Fibroblast of peridontal ligament (primary cell): ENCODE measurements around the gene KATNBL1.

Experiments
- DNase-seq: peaks from one replicate; pipeline ENCODE4 v3.0.0-alpha.2; 2010; ENCODE audit errors: extremely low read depth

The KATNBL1 gene

DNA sequence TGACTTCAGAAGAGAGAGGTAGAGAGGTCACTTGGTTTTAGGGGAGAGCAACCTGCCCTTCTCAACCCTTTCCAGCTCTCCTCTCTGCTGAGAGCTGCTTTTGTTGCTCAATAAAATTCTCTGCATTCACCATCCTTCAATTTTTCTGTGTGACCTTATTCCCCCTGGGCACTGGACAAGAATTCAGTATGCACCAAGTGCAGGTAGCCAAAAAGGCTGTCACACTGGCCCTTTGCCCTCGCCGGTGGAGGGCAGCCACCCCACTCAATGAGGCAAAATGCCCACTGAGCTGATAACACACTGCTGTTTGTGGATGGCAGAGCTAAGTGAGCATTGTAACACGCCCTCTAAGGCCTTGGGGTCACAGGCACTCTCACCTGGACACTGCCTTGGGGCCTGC is 95.2 kb downstream of the KATNBL1 start:
- DNase-seq: no peak

DNA sequence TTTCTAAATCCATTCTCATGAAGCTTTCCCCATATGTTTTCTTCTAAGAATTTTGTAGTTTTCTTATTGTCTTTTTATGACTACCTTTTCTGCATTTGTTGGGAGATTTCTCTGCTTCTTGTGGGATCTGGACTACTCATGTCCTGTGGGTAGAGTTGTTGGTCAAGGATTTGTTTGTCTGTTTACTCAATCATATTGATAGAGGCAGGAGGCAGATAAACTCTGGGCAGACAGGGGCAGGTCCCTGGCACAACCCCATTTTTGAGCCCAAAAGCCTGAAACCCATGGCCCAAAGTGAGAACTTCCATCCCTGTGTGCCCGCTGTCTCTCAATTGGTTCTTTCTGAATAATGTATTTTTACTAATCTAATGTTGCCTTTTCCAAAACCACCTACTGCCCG is 95.7 kb downstream of the KATNBL1 start:
- no peak for DNase-seq

DNA sequence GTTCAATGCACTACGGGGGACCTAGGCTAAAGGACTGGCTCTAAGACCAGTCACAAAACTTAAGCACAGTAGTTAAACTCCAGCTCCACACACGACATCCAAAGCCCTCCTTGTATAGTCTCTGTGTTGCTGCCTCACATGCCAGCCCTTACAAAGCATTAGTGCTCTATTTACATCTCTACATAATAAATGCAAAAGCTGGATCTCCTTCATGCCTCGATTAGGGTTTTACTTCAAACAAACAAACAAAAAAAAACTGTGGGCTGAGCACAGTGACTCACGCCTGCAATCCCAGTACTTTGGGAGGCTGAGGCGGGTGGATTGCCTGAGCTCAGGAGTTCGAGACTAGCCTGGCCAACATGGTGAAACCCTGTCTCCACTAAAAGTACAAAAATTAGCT is 98.4 kb downstream of the KATNBL1 start:
- no peak for DNase-seq

DNA sequence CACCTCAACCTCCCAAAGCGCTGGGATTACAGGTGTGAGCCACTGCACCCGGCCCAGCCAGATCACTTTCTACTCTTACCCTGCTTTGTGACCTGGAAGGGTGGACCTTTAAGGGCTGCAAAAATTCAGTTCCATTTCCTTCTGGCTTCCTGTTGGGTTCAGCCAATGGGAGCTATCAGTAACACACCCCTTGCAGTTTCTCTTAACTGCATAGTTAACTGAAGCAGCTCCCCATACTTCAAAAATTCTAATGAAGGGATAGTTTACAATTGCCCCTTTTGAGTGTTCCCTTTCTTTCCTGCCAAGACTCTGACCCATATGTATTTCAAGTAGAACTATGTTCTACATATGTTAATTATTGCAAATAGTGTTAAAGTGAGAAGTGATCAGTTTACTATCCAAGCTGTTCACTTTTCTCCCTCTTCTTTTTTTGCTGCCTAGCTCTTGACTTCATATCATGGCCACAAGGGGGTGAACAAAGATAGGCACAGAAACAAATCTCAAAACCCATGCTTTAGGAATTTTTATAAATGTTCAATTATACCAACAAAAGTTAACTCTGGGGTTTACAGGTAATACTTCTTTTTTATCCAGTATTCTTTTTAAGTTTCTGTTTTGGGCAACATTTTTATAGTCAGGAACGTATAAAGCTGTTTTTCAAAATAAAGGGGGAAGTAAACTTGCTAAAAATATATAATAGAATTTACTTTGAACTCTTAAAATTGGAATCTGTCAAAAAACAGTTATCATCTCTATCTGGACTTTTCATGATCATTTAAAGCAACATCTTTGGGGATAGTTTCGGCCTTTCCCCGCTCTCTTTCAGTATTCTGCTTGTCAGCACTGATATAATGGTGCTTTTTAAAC is 99.9 kb downstream of the KATNBL1 start:
- peak; percentile 66 for DNase-seq

DNA sequence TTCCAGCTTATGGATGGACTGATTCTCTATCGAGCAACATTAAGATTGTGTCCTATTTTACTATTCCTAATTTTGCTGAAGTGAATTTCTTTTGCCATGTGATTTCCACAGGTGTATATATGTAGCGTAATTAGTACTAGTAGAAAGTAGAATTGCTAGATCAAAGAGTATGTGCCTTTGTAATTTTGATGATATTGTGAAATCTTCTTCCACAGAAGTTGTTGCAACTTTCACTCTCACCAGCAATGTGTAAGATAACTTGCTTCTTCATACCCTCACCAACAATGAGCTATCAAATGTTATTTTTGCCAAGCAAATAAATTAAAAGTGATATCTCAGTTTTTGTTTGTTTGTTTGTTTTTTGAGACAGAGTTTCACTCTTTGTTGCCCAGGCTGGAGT is 102.6 kb downstream of the KATNBL1 start:
- no peak for DNase-seq

DNA sequence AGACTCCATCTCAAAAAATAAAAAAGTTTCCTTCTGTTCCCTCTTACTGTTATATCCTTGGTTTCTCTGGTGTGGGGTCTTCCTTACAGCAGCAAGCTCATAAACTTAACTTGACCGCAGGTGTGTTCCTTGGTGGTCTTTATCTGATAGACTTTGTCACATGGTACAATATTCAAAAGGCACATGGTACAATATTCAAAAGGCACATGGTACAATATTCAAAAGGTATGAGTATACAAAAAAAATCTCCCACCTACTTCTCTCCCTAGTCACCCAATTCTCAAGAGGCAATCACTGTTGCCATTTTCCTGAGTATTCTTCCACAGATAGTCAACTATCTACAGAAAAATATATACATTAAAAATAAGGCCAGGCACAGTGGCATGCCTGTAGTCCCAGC is 103.5 kb downstream of the KATNBL1 start:
- no peak for DNase-seq

DNA sequence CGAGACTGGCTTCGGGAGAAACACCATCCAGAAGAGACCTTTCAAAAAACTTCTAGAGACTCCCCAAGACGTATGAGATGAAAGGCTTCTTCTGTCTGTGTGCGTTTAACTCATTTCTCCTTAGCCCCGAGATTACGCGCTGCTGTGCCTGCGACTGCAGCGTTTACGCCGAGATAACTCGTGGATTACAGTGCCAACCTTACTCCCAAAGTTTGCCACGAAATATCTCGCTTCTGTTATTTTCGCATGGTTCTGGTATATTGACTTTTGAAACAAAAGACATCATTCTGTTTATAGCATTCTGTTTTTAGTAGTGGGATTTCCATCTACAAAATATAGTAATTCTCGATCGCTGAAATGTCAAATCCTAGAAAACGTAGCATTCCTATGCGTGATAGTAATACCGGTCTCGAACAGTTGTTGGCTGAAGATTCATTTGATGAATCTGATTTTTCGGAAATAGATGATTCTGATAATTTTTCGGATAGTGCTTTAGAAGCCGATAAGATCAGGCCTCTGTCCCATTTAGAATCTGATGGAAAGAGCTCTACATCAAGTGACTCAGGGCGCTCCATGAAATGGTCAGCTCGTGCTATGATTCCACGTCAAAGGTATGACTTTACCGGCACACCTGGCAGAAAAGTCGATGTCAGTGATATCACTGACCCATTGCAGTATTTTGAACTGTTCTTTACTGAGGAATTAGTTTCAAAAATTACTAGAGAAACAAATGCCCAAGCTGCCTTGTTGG is 107.5 kb downstream of the KATNBL1 start:
- no peak for DNase-seq

DNA sequence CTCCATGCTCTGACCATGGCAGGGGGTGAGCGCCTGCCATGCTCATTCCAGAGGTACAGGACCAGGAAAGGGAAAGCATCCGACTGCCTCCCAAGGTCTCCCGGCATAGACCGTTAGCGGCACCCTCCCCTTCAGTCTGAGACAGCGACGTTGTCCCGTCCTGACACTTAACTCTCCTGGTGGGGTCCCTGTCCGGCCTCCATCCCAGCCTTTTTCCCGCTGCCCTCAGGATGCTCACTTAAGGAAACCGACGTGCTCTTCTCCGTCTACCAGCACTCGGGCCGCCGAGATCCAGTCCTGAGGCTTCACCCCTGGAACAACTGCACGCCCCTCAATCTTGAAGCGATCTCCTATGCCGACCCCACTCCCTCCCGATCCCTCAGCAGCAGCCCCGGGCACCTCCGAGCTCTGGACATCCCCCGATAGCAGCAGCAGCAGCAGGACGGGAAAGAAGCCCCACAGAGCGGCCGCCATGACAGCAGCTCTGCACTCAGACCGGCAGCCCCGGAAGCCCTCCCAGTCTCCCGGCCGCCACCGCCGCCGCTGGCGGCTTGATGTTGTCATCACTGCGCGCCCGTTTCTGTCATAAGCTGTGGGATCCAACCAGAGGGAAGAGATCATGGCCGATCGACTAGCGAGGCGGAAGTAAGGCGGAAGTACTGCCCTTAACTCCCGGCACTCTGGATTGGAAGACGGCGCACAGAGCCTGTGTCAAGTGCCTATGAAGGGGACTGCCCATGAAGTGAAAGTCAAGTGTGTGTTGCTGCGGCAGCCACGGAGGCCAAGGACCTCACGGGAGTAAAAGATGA is 108.3 kb downstream of the KATNBL1 start, which contains the start of the genes EMC7 and PGBD4:
EMC7 (minus strand) TSS at position 497 of the 809 bp plus-strand sequence; CDS start at position 474, 23 bp downstream.
PGBD4 (plus strand) TSS at position 718 of the 809 bp plus-strand sequence. CDS start 449 bp downstream, outside the sequence.
- DNase-seq: peak; percentile 100

DNA sequence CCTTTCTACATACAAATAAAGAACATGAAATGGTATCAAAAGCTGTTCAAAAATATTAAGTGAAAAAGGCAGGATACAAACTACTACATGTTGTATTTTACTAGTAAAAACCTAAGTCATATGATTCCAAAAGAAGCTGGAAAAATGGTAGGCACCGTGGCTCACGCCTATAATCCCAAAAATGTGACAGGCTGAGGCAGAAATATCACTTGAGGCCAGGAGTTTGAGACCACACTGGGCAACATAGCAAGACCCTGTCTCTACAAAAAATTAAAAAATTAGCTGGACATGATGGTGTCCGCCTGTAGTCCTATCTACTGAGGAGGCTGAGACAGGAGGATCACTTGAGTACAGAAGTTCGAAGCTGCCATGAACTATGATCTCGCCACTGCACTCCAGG is 110.0 kb downstream of the KATNBL1 start:
- no peak for DNase-seq
